ENCODE results near the gene PTPRD. TPM values are rescaled to one million over a fixed set of nuclear protein-coding genes. Genes with fewer than 3 reads are reported as not detected.

The PTPRD gene
- total RNA-seq, 1 donor from 2014 or later, result 5.7 TPM

DNA sequence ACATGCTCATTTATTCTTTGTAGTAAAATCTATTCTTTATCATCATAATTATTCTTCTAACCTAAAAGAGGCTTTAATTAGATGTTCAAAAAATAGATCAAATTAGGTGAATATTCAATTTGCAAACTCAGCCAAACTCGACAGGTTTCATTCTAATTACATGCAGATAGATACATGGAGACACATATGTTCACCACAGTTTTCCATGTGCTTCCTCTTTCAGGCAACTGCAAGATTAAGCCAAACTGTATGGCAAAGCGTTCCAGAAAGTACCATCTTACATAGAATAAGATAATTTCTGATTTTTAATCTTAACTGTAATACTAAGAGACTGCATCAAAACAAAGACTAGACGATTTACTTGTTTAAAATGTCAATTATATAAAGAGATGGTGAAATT, 1944.6 kb downstream of the PTPRD start:
- H3K9me3 Mint-ChIP-seq (ENCODE audit: low read depth), result no peaks in the 10 kb centered on the region
- DNase-seq (ENCODE audit: low spot score), result no peak
- no peak overlapping the region for H3K4me3 Mint-ChIP-seq (ENCODE audit: unreplicated experiment)
- H3K4me1 Mint-ChIP-seq (ENCODE audit: low read depth), result peaks cover 20% of the 10 kb centered on the region
- TF ChIP-seq, protein P1, sequence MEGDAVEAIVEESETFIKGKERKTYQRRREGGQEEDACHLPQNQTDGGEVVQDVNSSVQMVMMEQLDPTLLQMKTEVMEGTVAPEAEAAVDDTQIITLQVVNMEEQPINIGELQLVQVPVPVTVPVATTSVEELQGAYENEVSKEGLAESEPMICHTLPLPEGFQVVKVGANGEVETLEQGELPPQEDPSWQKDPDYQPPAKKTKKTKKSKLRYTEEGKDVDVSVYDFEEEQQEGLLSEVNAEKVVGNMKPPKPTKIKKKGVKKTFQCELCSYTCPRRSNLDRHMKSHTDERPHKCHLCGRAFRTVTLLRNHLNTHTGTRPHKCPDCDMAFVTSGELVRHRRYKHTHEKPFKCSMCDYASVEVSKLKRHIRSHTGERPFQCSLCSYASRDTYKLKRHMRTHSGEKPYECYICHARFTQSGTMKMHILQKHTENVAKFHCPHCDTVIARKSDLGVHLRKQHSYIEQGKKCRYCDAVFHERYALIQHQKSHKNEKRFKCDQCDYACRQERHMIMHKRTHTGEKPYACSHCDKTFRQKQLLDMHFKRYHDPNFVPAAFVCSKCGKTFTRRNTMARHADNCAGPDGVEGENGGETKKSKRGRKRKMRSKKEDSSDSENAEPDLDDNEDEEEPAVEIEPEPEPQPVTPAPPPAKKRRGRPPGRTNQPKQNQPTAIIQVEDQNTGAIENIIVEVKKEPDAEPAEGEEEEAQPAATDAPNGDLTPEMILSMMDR (IDR thresholded peaks at IDR 0.05), result no peak
- no peaks in the 10 kb centered on the region for H3K36me3 Mint-ChIP-seq (ENCODE audit: low read depth)
- no peak overlapping the region for H3K27ac Mint-ChIP-seq (ENCODE audit: unreplicated experiment)
- H3K27me3 Mint-ChIP-seq (ENCODE audit: low read depth), result no peaks in the 10 kb centered on the region

DNA sequence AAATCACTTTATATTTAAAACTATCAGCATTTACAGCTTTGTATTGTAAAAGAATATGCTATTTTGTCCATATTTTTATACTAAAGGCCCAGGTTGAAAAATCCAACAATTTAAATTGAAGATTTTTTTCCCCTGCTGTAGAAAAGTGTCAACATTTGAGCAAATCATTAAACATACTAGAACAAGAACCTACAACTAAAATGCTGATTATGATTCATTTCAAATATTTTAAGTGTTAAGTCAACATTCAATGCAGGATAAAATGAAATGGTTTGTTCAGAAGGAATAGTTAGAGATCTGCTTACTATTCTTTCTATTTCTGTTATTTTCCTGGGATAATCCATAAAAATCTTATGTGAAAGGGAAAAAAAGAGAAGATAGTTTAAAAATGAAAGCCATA, 1946.7 kb downstream of the PTPRD start:
- Mint-ChIP-seq H3K36me3 (ENCODE audit: low read depth) (no peaks in the 10 kb centered on the region), H3K4me1 (ENCODE audit: low read depth) (peaks cover 15% of the 10 kb centered on the region), H3K27ac (ENCODE audit: unreplicated experiment) (no peak overlapping the region), H3K9me3 (ENCODE audit: low read depth) (no peaks in the 10 kb centered on the region), H3K4me3 (ENCODE audit: unreplicated experiment) (no peak overlapping the region), H3K27me3 (ENCODE audit: low read depth) (no peaks in the 10 kb centered on the region)
- TF ChIP-seq, protein P1 (IDR thresholded peaks at IDR 0.05), result no peak
- no peak for DNase-seq (ENCODE audit: low spot score)

DNA sequence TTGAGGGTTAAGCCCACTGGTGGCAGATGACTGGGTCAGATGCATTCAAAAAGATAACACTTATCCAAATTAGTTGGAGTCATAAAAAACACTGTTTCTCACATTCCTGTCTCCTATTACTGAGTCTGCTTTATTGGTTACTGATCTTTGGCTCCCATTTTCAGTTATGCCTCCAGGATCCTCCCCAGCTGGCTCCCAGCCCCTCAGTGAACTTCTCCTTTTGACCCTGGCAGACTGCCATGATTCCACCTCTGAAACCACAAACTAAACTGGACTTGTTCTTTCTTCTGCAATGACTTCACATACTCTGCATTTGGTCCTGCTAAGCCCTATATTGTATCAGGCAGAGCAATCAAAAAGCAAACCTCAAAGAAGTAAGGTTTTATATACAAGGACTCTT, 1952.4 kb downstream of the PTPRD start:
- H3K4me1 Mint-ChIP-seq (ENCODE audit: low read depth), result peaks cover 14% of the 10 kb centered on the region
- no peaks in the 10 kb centered on the region for H3K9me3 Mint-ChIP-seq (ENCODE audit: low read depth)
- H3K27me3 Mint-ChIP-seq (ENCODE audit: low read depth), result no peaks in the 10 kb centered on the region
- no peak overlapping the region for H3K4me3 Mint-ChIP-seq (ENCODE audit: unreplicated experiment)
- TF ChIP-seq, protein P1 (IDR thresholded peaks at IDR 0.05), result no peak
- DNase-seq (ENCODE audit: low spot score), result no peak
- H3K36me3 Mint-ChIP-seq (ENCODE audit: low read depth), result no peaks in the 10 kb centered on the region
- no peak overlapping the region for H3K27ac Mint-ChIP-seq (ENCODE audit: unreplicated experiment)

DNA sequence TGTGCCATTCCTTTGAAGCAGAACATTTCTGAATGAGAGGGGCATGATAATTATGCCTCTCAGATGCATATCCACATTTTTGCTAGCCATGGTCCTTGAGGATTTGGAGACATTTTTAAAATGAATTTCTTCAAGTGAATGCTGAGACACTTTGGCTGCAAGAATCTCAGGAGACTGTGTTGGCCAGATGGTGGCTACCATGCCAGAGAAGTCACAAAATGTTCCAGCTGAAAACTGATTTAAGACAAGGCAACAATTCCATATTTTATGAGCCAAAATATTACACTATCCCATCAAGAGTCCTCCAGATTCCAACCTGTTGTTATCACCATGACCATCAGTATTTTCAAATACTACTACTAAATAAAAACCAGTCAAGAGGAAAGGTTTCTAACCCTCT, 1953.7 kb downstream of the PTPRD start:
- peaks cover 14% of the 10 kb centered on the region for H3K4me1 Mint-ChIP-seq (ENCODE audit: low read depth)
- H3K4me3 Mint-ChIP-seq (ENCODE audit: unreplicated experiment), result no peak overlapping the region
- no peak for DNase-seq (ENCODE audit: low spot score)
- H3K27ac Mint-ChIP-seq (ENCODE audit: unreplicated experiment), result no peak overlapping the region
- H3K36me3 Mint-ChIP-seq (ENCODE audit: low read depth), result no peaks in the 10 kb centered on the region
- no peaks in the 10 kb centered on the region for H3K27me3 Mint-ChIP-seq (ENCODE audit: low read depth)
- TF ChIP-seq, protein P1 (IDR thresholded peaks at IDR 0.05), result no peak
- no peaks in the 10 kb centered on the region for H3K9me3 Mint-ChIP-seq (ENCODE audit: low read depth)

DNA sequence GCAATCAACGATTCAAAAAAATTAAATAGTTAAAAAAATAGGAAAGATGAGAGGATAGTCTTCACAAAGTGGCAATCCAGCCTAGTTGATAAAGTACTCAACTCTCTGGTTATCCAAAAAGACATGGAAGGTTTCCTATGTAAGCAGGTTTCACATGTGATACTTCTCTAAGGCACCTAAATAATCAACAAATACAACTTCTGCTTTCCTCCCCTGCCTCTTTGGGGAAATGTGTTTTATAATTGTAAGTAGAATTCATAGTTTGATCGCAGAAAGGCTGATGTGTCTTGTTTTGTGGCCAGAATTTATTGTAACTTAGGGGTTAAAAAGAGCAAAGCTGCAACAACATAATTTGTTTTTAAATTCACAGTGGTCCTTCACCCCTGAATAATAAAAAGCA, 1957.7 kb downstream of the PTPRD start:
- H3K27me3 Mint-ChIP-seq (ENCODE audit: low read depth), result no peaks in the 10 kb centered on the region
- H3K9me3 Mint-ChIP-seq (ENCODE audit: low read depth), result no peaks in the 10 kb centered on the region
- DNase-seq (ENCODE audit: low spot score), result no peak
- H3K27ac Mint-ChIP-seq (ENCODE audit: unreplicated experiment), result no peak overlapping the region
- no peak overlapping the region for H3K4me3 Mint-ChIP-seq (ENCODE audit: unreplicated experiment)
- peaks cover 4% of the 10 kb centered on the region for H3K4me1 Mint-ChIP-seq (ENCODE audit: low read depth)
- TF ChIP-seq, protein P1 (IDR thresholded peaks at IDR 0.05), result no peak
- no peaks in the 10 kb centered on the region for H3K36me3 Mint-ChIP-seq (ENCODE audit: low read depth)

Measured in chondrocyte (in vitro differentiated cells).